OCI-LY1 (cell line): ENCODE data around the gene EQTN.
"Not testable (repeated sequence)": the region's sequence is repeated elsewhere in the genome, so short reads cannot be mapped to it uniquely, and the experiment has no call there.

Source experiments
- H2AFZ ChIP-seq: fragments of 200-600 bp; sonication (generic), shearing (Covaris generic); 2 replicates; pipeline ENCODE4 v1.6.0; 2014; ENCODE audit warnings: antibody characterized with exemption, mild to moderate bottlenecking, low read length
- H3F3A ChIP-seq: fragments of 200-600 bp; sonication (generic), shearing (Covaris generic); 2 replicates; pipeline ENCODE4 v1.6.0; 2014; ENCODE audit warnings: mild to moderate bottlenecking, antibody characterized with exemption, low read length, moderate library complexity; ENCODE audit not compliant: insufficient read depth
- H3K27ac ChIP-seq: fragments of 200-600 bp; sonication (generic); 2 replicates; pipeline ENCODE4 v1.5.1; 2014; ENCODE audit warnings: low read length, mixed run types, mild to moderate bottlenecking, low read depth; ENCODE audit not compliant: poor library complexity, severe bottlenecking
- H3K27me3 ChIP-seq: fragments of 200-600 bp; sonication (generic); 2 replicates; pipeline ENCODE4 v1.6.0; 2014; ENCODE audit warnings: antibody characterized with exemption, mild to moderate bottlenecking, low read length, moderate library complexity; ENCODE audit not compliant: insufficient read depth
- H3K36me3 ChIP-seq: fragments of 200-600 bp; sonication (generic); 2 replicates; pipeline ENCODE4 v1.6.1; 2014; ENCODE audit warnings: mild to moderate bottlenecking, antibody characterized with exemption, low read length, moderate library complexity, mixed read lengths; ENCODE audit not compliant: insufficient read depth
- H3K4me1 ChIP-seq: fragments of 200-600 bp; sonication (generic); 2 replicates; pipeline ENCODE4 v1.5.1; 2014; ENCODE audit warnings: mild to moderate bottlenecking, low read length, moderate library complexity; ENCODE audit not compliant: insufficient read depth, severe bottlenecking
- H3K4me2 ChIP-seq: fragments of 200-600 bp; sonication (generic), shearing (Covaris generic); 2 replicates; pipeline ENCODE4 v1.6.1; 2014; ENCODE audit warnings: low read length
- H3K4me3 ChIP-seq: fragments of 200-600 bp; sonication (generic); 2 replicates; pipeline ENCODE4 v1.5.1; 2014; ENCODE audit warnings: low read length, low read depth, mild to moderate bottlenecking, mixed read lengths; ENCODE audit not compliant: poor library complexity, severe bottlenecking
- H3K79me2 ChIP-seq: fragments of 200-600 bp; shearing (Covaris generic); 2 replicates; pipeline ENCODE4 v1.6.1; 2016; ENCODE audit warnings: mixed run types, low read length, mixed read lengths; ENCODE audit not compliant: insufficient read depth
- H3K9ac ChIP-seq: fragments of 200-600 bp; sonication (generic), shearing (Covaris generic); 2 replicates; pipeline ENCODE4 v1.6.1; 2014; ENCODE audit warnings: mild to moderate bottlenecking, low read length, mixed read lengths
- H3K9me2 ChIP-seq: fragments of 200-600 bp; sonication (generic), shearing (Covaris generic); 2 replicates; pipeline ENCODE4 v1.6.1; 2014; ENCODE audit warnings: low read depth, mild to moderate bottlenecking, low read length, mixed read lengths
- H3K9me3 ChIP-seq: fragments of 200-600 bp; shearing (Covaris generic); 2 replicates; pipeline ENCODE4 v1.6.1; 2014; ENCODE audit warnings: low read length, mixed read lengths
- H4K20me1 ChIP-seq: fragments of 200-600 bp; sonication (generic), shearing (Covaris generic); 2 replicates; pipeline ENCODE4 v1.6.0; 2016; ENCODE audit warnings: mild to moderate bottlenecking, low read length; ENCODE audit not compliant: insufficient read depth
- EZH2 ChIP-seq: fragments of 200-600 bp; sonication (generic), shearing (Covaris generic); IDR thresholded peaks from 2 replicates; pipeline ENCODE4 v1.8.0; 2017; ENCODE audit warnings: borderline replicate concordance, mixed run types, mild to moderate bottlenecking, antibody characterized with exemption, low read length, moderate library complexity, mixed read lengths
- TF ChIP-seq, protein P1 (sequence below): fragments of 200-600 bp; sonication (generic), shearing (Covaris generic); IDR thresholded peaks from 2 replicates; pipeline ENCODE4 v1.5.1; 2017; ENCODE audit warnings: mild to moderate bottlenecking, antibody characterized with exemption, low read length, moderate library complexity, mixed read lengths

Gene EQTN

DNA sequence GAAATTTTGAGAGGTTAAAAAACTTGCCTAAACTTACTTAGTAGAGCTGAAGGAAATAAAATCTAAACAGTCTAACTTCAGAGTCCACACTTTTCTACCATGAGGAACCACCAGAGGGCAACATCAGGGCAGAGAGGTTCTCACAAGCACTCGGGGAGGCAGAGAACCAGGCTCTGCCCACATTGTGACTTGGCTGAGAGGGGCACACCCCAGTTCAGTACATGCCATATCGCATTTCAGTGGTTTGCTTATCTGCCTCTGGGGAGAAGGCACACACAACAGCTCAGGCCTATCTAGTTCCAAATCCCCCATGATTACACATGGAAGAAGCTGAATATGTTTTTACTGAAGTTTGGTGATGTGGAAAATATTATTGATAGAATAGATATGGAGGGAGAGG lies 49.2 kb downstream of the EQTN start:
- Histone ChIP-seq H3K79me2 (no peaks in the 10 kb centered on the region), H2AFZ (no peak overlapping the region), H3K9ac (no peak overlapping the region), H3K4me2 (no peak overlapping the region), H3K36me3 (no peaks in the 10 kb centered on the region), H3K27me3 (no peaks in the 10 kb centered on the region), H3K4me3 (no peak overlapping the region), H3K9me2 (no peaks in the 10 kb centered on the region), H3K4me1 (no peaks in the 10 kb centered on the region), H3K27ac (no peak overlapping the region), H3K9me3 (no peaks in the 10 kb centered on the region), H4K20me1 (no peaks in the 10 kb centered on the region), H3F3A (no peaks in the 10 kb centered on the region)
- TF ChIP-seq, protein P1, sequence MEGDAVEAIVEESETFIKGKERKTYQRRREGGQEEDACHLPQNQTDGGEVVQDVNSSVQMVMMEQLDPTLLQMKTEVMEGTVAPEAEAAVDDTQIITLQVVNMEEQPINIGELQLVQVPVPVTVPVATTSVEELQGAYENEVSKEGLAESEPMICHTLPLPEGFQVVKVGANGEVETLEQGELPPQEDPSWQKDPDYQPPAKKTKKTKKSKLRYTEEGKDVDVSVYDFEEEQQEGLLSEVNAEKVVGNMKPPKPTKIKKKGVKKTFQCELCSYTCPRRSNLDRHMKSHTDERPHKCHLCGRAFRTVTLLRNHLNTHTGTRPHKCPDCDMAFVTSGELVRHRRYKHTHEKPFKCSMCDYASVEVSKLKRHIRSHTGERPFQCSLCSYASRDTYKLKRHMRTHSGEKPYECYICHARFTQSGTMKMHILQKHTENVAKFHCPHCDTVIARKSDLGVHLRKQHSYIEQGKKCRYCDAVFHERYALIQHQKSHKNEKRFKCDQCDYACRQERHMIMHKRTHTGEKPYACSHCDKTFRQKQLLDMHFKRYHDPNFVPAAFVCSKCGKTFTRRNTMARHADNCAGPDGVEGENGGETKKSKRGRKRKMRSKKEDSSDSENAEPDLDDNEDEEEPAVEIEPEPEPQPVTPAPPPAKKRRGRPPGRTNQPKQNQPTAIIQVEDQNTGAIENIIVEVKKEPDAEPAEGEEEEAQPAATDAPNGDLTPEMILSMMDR = peak; percentile 71
- TF ChIP-seq EZH2 = no peak

DNA sequence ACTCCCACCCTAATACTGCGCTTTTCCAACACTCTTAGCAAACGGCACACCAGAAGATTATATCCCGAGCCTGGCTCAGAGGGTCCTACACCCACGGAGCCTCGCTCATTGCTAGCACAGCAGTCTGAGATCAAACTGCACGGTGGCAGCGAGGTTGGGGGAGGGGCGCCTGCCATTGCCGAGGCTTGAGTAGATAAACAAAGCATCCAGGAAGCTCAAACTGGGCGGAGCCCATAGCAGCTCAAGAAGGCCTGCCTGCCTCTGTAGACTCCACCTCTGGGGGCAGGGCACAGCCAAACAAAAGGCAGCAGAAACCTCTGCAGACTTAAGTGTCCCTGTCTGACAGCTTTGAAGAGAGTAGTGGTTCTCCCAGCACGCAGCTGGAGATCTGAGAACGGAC lies 57.3 kb downstream of the EQTN start:
- not testable (repeated sequence) for H3K4me1 ChIP-seq, H3K9me2 ChIP-seq, H2AFZ ChIP-seq, H3K9me3 ChIP-seq, H3K4me2 ChIP-seq, H3K79me2 ChIP-seq, H4K20me1 ChIP-seq, H3F3A ChIP-seq, H3K27me3 ChIP-seq, H3K27ac ChIP-seq, H3K4me3 ChIP-seq, H3K9ac ChIP-seq, H3K36me3 ChIP-seq
